H9 (cell line): Measurements from ENCODE around the gene GLRX2. TPM values are rescaled to one million over a fixed set of nuclear protein-coding genes. Genes with fewer than 3 reads are reported as not detected.
A peak's percentile ranks its signal among the peaks of the same experiment; 100 is the strongest.

Source experiments
- DNase-seq: peaks from one replicate; pipeline ENCODE4 v3.0.0-alpha.2; 2017
- H2AFZ ChIP-seq: one replicate; pipeline ENCODE4 v1.6.1; 2013; ENCODE audit warnings: mild to moderate bottlenecking, low read length, control low read depth, moderate library complexity
- H2AK5ac ChIP-seq: 2 replicates; pipeline ENCODE4 v1.6.1; 2013; ENCODE audit warnings: low read length, control low read depth, mixed read lengths; ENCODE audit not compliant: insufficient read length
- H2BK120ac ChIP-seq: one replicate; pipeline ENCODE4 v1.6.1; 2013; ENCODE audit warnings: low read depth, mild to moderate bottlenecking, low read length, control low read depth, inconsistent platforms; ENCODE audit not compliant: poor library complexity, severe bottlenecking
- H2BK12ac ChIP-seq: 2 replicates; pipeline ENCODE4 v1.6.1; 2013; ENCODE audit warnings: low read length, control low read depth, mixed read lengths, low read depth; ENCODE audit not compliant: insufficient read length
- H2BK15ac ChIP-seq: 2 replicates; pipeline ENCODE4 v1.6.1; 2013; ENCODE audit warnings: low read depth, low read length, control low read depth
- H2BK20ac ChIP-seq: one replicate; pipeline ENCODE4 v1.6.1; 2013; ENCODE audit warnings: low read depth, mild to moderate bottlenecking, low read length, control low read depth, inconsistent platforms; ENCODE audit not compliant: poor library complexity, severe bottlenecking
- H2BK5ac ChIP-seq: 2 replicates; pipeline ENCODE4 v1.6.1; 2013; ENCODE audit warnings: low read length, control low read depth, mixed read lengths; ENCODE audit not compliant: insufficient read length
- H3K14ac ChIP-seq: 2 replicates; pipeline ENCODE4 v1.6.1; 2013; ENCODE audit warnings: low read length, control low read depth; ENCODE audit not compliant: insufficient read depth
- H3K18ac ChIP-seq: 2 replicates; pipeline ENCODE4 v1.6.1; 2013; ENCODE audit warnings: low read depth, mild to moderate bottlenecking, mixed read lengths, low read length, control low read depth; ENCODE audit not compliant: insufficient read length
- H3K23ac ChIP-seq: 2 replicates; pipeline ENCODE4 v1.6.1; 2013; ENCODE audit warnings: low read length, control low read depth, mixed read lengths, low read depth; ENCODE audit not compliant: insufficient read length
- H3K23me2 ChIP-seq: 2 replicates; pipeline ENCODE4 v1.6.1; 2013; ENCODE audit warnings: low read depth, mild to moderate bottlenecking, mixed read lengths, low read length, control low read depth; ENCODE audit not compliant: insufficient read length, poor library complexity, severe bottlenecking
- H3K27ac ChIP-seq: 2 replicates; pipeline ENCODE4 v1.5.1; 2013; ENCODE audit warnings: low read length, control low read depth, mixed read lengths, low read depth; ENCODE audit not compliant: insufficient read length
- H3K27me3 ChIP-seq: 2 replicates; pipeline ENCODE4 v1.6.1; 2013; ENCODE audit warnings: low read length, control low read depth, inconsistent platforms; ENCODE audit not compliant: insufficient read depth
- H3K4ac ChIP-seq: 2 replicates; pipeline ENCODE4 v1.6.1; 2013; ENCODE audit warnings: low read depth, mild to moderate bottlenecking, control low read depth, inconsistent platforms, low read length, moderate library complexity
- H3K4me1 ChIP-seq: 2 replicates; pipeline ENCODE4 v1.6.1; 2013; ENCODE audit warnings: low read length, control low read depth, inconsistent platforms; ENCODE audit not compliant: insufficient read depth
- H3K4me2 ChIP-seq: 2 replicates; pipeline ENCODE4 v1.6.1; 2013; ENCODE audit warnings: low read length, control low read depth, mixed read lengths; ENCODE audit not compliant: insufficient read length, insufficient read depth
- H3K56ac ChIP-seq: 2 replicates; pipeline ENCODE4 v1.6.1; 2013; ENCODE audit warnings: low read depth, mild to moderate bottlenecking, mixed read lengths, low read length, control low read depth; ENCODE audit not compliant: insufficient read length
- H3K79me1 ChIP-seq: 2 replicates; pipeline ENCODE4 v1.6.1; 2013; ENCODE audit warnings: low read depth, mild to moderate bottlenecking, moderate library complexity, low read length, control low read depth, inconsistent platforms; ENCODE audit not compliant: insufficient read depth, poor library complexity, severe bottlenecking
- H3K79me2 ChIP-seq: 2 replicates; pipeline ENCODE4 v1.6.1; 2013; ENCODE audit warnings: low read length, control low read depth, inconsistent platforms; ENCODE audit not compliant: insufficient read depth
- H3K9ac ChIP-seq: 2 replicates; pipeline ENCODE4 v1.6.1; 2013; ENCODE audit warnings: low read length, control low read depth, mixed read lengths; ENCODE audit not compliant: insufficient read length; ENCODE audit errors: extremely low read depth
- H3K9me3 ChIP-seq: one replicate; pipeline ENCODE4 v1.6.1; 2013; ENCODE audit warnings: low read depth, low read length, inconsistent platforms; ENCODE audit not compliant: control insufficient read depth
- H3T11ph ChIP-seq: one replicate; pipeline ENCODE4 v1.6.1; 2013; ENCODE audit warnings: mild to moderate bottlenecking, low read length, control low read depth, inconsistent platforms
- H4K20me1 ChIP-seq: one replicate; pipeline ENCODE4 v1.6.1; 2013; ENCODE audit not compliant: control insufficient read depth, insufficient read length, insufficient read depth
- H4K5ac ChIP-seq: 2 replicates; pipeline ENCODE4 v1.6.1; 2013; ENCODE audit warnings: low read depth, mild to moderate bottlenecking, mixed read lengths, low read length, control low read depth; ENCODE audit not compliant: insufficient read length
- H4K8ac ChIP-seq: replicated peaks from 2 replicates; pipeline ENCODE4 v1.6.1; 2013; ENCODE audit warnings: low read length, control low read depth, mixed read lengths, low read depth; ENCODE audit not compliant: insufficient read length
- H4K91ac ChIP-seq: 2 replicates; pipeline ENCODE4 v1.6.1; 2013; ENCODE audit warnings: low read depth, mild to moderate bottlenecking, moderate library complexity, mixed read lengths, low read length, control low read depth; ENCODE audit not compliant: insufficient read length
- H3K27ac Mint-ChIP-seq, 3 experiments: 2 replicates in 2 of 3; 3 replicates in 1 of 3; pipeline ENCODE4 v1.8.0; 2020 to 2021; ENCODE audit warnings: mixed read lengths in 3 of 3, mild to moderate bottlenecking in 1 of 3, moderate library complexity in 1 of 3
- H3K27me3 Mint-ChIP-seq: 2 replicates; pipeline ENCODE4 v1.8.0; 2021; ENCODE audit warnings: low read depth, mild to moderate bottlenecking, moderate library complexity, mixed read lengths
- H3K36me3 Mint-ChIP-seq, 3 experiments: 2 replicates in 2 of 3; 3 replicates in 1 of 3; pipeline ENCODE4 v1.8.0; 2020 to 2021; ENCODE audit warnings: low read depth in 3 of 3, mixed read lengths in 3 of 3; ENCODE audit not compliant: insufficient read depth in 1 of 3
- H3K4me1 Mint-ChIP-seq, 2 experiments: 2 replicates each; pipeline ENCODE4 v1.8.0; 2020; ENCODE audit warnings: mixed read lengths in 2 of 2
- H3K4me3 Mint-ChIP-seq, 2 experiments: 2 replicates in 1 of 2; 3 replicates in 1 of 2; pipeline ENCODE4 v1.8.0; 2020 to 2021; ENCODE audit warnings: mild to moderate bottlenecking in 2 of 2, mixed read lengths in 2 of 2, moderate library complexity in 1 of 2
- H3K9me3 Mint-ChIP-seq, 2 experiments: 2 replicates in 1 of 2; 3 replicates in 1 of 2; pipeline ENCODE4 v1.8.0; 2020; ENCODE audit warnings: mild to moderate bottlenecking in 2 of 2, mixed read lengths in 2 of 2, moderate library complexity in 1 of 2
- total RNA-seq: library from RNA; stranded (reverse); gene quantifications from 2 replicates; pipeline ENCODE4 v1.2.1, GENCODE V29; 2021
- TF ChIP-seq, protein P1 (sequence below): fragments of 200-600 bp; sonication (generic); conservative IDR thresholded peaks from 3 replicates; pipeline ENCODE4 v1.8.0; 2021; ENCODE audit warnings: antibody characterized with exemption, mild to moderate bottlenecking

The GLRX2 gene
- total RNA-seq, 1 experiment from 2014 or later = 10.1 TPM

DNA sequence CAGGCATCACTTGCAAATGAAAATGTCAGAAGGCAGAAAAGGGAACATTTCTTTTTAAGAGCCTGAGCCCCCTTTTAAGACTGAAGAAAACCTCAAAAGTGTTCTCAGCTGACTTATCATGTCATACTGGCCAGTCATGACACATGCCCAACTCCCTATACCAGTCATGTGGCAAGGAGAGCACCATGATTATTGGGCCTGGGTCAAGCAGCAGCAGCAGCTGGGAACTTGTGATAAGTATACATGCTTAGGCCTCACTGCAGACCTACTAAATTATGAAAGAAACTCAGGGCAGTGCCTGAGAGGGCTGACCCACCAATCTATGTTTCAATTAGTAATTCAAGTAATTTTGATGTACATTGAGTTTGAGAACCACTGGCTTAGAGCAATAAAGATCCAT lies 37.2 kb downstream of the GLRX2 start:
- Histone ChIP-seq H4K5ac (no peak overlapping the region), H3K23me2 (no peaks in the 10 kb centered on the region), H3K9ac (no peak overlapping the region), H2BK20ac (no peak overlapping the region), H3K18ac (no peak overlapping the region), H3K4me1 (no peaks in the 10 kb centered on the region; the same call in 1 of the 2 replicates), H4K20me1 (no peaks in the 10 kb centered on the region), H3K79me1 (peaks cover 5% of the 10 kb centered on the region), H2BK5ac (no peak overlapping the region), H2BK12ac (no peak overlapping the region), H2BK120ac (no peak overlapping the region), H2AFZ (no peak overlapping the region), H3K27me3 (no peaks in the 10 kb centered on the region), H3K14ac (no peak overlapping the region), H3K9me3 (no peaks in the 10 kb centered on the region), H3K79me2 (peaks cover 11% of the 10 kb centered on the region; the same call in 1 of the 2 replicates), H3K56ac (no peak overlapping the region), H4K8ac (no peak overlapping the region), H4K91ac (no peak overlapping the region), H3K4me2 (no peak overlapping the region), H2BK15ac (no peak overlapping the region), H3K27ac (no peak overlapping the region), H2AK5ac (no peak overlapping the region), H3K23ac (no peak overlapping the region), H3K4ac (no peak overlapping the region), H3T11ph (no peak overlapping the region)
- no peaks in the 10 kb centered on the region for H3K9me3 Mint-ChIP-seq
- TF ChIP-seq, protein P1, sequence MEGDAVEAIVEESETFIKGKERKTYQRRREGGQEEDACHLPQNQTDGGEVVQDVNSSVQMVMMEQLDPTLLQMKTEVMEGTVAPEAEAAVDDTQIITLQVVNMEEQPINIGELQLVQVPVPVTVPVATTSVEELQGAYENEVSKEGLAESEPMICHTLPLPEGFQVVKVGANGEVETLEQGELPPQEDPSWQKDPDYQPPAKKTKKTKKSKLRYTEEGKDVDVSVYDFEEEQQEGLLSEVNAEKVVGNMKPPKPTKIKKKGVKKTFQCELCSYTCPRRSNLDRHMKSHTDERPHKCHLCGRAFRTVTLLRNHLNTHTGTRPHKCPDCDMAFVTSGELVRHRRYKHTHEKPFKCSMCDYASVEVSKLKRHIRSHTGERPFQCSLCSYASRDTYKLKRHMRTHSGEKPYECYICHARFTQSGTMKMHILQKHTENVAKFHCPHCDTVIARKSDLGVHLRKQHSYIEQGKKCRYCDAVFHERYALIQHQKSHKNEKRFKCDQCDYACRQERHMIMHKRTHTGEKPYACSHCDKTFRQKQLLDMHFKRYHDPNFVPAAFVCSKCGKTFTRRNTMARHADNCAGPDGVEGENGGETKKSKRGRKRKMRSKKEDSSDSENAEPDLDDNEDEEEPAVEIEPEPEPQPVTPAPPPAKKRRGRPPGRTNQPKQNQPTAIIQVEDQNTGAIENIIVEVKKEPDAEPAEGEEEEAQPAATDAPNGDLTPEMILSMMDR = no peak
- no peak overlapping the region for H3K4me3 Mint-ChIP-seq
- no peaks in the 10 kb centered on the region for H3K27me3 Mint-ChIP-seq
- H3K27ac Mint-ChIP-seq = peak overlapping the region in 1 of 3 experiments; percentile 73; a peak in 1 of 7 replicates
- DNase-seq = no peak
- H3K36me3 Mint-ChIP-seq = peaks cover 2 to 7% (median 4%) of the 10 kb centered on the region in 3 experiments; a peak in 5 of 7 replicates
- peaks cover 9% of the 10 kb centered on the region in 2 experiments; a peak in 3 of 4 replicates for H3K4me1 Mint-ChIP-seq
